Peyer's patch (tissue), 4 donors: ENCODE results near the gene ASNSD1. TPM values are rescaled to one million over a fixed set of nuclear protein-coding genes. Genes with fewer than 3 reads are reported as not detected.

Experiments used
- DNase-seq, 3 donors: peaks; one replicate each; pipeline ENCODE4 v3.0.0-alpha.2; 2017 to 2019
- H3K27ac ChIP-seq, 4 donors: fragments of 200-600 bp; sonication (generic); one replicate each; pipeline ENCODE4 v1.5.1; 2016 to 2019
- H3K27me3 ChIP-seq, 2 donors: fragments of 200-600 bp; sonication (generic); one replicate each; pipeline ENCODE4 v1.5.1; 2019
- H3K36me3 ChIP-seq, 3 donors: fragments of 200-600 bp; sonication (generic); one replicate each; pipeline ENCODE4 v1.5.1; 2016 to 2019
- H3K4me1 ChIP-seq, 4 donors: fragments of 200-600 bp; sonication (generic); one replicate each; pipeline ENCODE4 v1.5.1; 2016 to 2019
- H3K4me3 ChIP-seq, 4 donors: fragments of 200-600 bp; sonication (generic); 1 replicate in 3 of 4; 2 replicates in 1 of 4; pipeline ENCODE4 v1.5.1; 2016 to 2019; ENCODE audit warnings: mild to moderate bottlenecking in 1 of 4
- H3K9me3 ChIP-seq, 4 donors: fragments of 200-600 bp; sonication (generic); one replicate each; pipeline ENCODE4 v1.5.1; 2016 to 2019; ENCODE audit warnings: mild to moderate bottlenecking in 1 of 4
- POLR2A ChIP-seq, 2 donors: fragments of 450-650 bp; IDR thresholded peaks; one replicate each; pipeline ENCODE4 v1.5.1; 2017; ENCODE audit warnings: antibody characterized with exemption in 2 of 2, mild to moderate bottlenecking in 2 of 2, moderate library complexity in 2 of 2
- total RNA-seq, 4 donors: library from RNA; depleted of rRNA; stranded (reverse); fragments of >200 nt; gene quantifications; one replicate each; pipeline ENCODE4 v1.1.0, GENCODE V29; 2016
- TF ChIP-seq, protein P1 (sequence below), 6 experiments: fragments of 450-650 bp in 4 of 6; fragments of 200-600 bp in 2 of 6; sonication (generic) in 1 of 6; IDR thresholded peaks; one replicate each; pipeline ENCODE4 v1.5.1; 2017 to 2019; ENCODE audit warnings: antibody characterized with exemption in 6 of 6, mild to moderate bottlenecking in 3 of 6, moderate library complexity in 1 of 6

ASNSD1 gene
- total RNA-seq, 4 donors from 2014 or later = 20.4 to 49.5 (median 29.3) TPM

GRCh38 chr2:189628817-189629530 lies 32.3 kb upstream of the ASNSD1 start:
- H3K4me1 ChIP-seq = no peaks in the 10 kb centered on the region
- no peak for DNase-seq
- H3K9me3 ChIP-seq = no peaks in the 10 kb centered on the region
- no peak overlapping the region for H3K4me3 ChIP-seq
- no peaks in the 10 kb centered on the region for H3K27me3 ChIP-seq
- no peak overlapping the region for H3K27ac ChIP-seq
- TF ChIP-seq POLR2A (IDR thresholded peaks at IDR 0.05) = no peak
- TF ChIP-seq, protein P1, sequence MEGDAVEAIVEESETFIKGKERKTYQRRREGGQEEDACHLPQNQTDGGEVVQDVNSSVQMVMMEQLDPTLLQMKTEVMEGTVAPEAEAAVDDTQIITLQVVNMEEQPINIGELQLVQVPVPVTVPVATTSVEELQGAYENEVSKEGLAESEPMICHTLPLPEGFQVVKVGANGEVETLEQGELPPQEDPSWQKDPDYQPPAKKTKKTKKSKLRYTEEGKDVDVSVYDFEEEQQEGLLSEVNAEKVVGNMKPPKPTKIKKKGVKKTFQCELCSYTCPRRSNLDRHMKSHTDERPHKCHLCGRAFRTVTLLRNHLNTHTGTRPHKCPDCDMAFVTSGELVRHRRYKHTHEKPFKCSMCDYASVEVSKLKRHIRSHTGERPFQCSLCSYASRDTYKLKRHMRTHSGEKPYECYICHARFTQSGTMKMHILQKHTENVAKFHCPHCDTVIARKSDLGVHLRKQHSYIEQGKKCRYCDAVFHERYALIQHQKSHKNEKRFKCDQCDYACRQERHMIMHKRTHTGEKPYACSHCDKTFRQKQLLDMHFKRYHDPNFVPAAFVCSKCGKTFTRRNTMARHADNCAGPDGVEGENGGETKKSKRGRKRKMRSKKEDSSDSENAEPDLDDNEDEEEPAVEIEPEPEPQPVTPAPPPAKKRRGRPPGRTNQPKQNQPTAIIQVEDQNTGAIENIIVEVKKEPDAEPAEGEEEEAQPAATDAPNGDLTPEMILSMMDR (IDR thresholded peaks at IDR 0.05) = peak in 2 of 6 experiments; percentile 10 to 13
- H3K36me3 ChIP-seq = no peaks in the 10 kb centered on the region

DNA sequence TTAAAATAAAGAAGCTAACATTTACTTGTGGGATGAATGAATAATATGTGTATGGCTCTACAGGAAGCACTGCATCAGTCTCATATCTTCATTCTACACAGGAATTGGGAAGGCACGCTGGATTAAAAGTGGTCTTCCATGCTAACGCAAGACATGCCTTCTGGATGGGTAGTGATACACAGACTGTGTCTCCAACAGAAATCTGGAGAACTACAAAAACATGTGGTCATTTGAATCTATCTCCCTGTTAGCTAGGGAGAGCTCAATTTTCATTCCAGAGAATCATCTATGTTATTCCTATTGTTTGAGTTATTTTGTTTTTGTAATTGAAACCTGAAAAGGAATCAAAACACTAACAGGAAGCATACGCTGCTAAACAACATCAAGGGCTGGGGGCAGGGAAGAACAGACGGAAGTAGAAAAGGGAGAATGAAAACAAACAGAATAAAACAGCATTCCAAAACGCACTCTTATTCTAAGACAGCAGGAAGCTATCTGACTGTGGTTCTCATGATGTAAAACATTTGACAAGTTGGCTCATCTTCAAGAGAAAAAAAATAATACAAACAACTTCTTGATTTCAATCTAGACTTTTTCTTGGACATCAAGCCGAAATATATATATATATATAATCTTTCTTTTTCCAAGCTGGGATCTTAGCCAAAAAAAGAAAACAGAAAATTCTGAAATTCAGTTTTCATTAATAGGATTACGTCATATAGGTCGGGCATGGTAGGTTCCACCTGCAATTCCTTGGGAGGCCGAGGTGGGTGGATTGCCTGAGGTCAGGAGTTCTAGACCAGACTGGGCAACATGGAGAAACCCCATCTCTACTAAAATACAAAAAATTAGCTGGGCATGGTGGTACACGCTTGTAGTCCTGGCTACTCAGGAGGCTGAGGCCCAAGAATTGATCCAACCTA lies 31.5 kb upstream of the ASNSD1 start:
- Histone ChIP-seq H3K36me3 (no peaks in the 10 kb centered on the region), H3K4me1 (no peaks in the 10 kb centered on the region), H3K9me3 (no peaks in the 10 kb centered on the region), H3K4me3 (no peak overlapping the region), H3K27me3 (no peaks in the 10 kb centered on the region), H3K27ac (no peak overlapping the region)
- no peak for TF ChIP-seq POLR2A (IDR thresholded peaks at IDR 0.05)
- TF ChIP-seq, protein P1 (IDR thresholded peaks at IDR 0.05) = no peak
- no peak for DNase-seq

- Histone ChIP-seq H3K27ac (no peak overlapping the region), H3K36me3 (no peaks in the 10 kb centered on the region), H3K27me3 (no peaks in the 10 kb centered on the region), H3K4me1 (no peaks in the 10 kb centered on the region), H3K9me3 (no peaks in the 10 kb centered on the region), H3K4me3 (no peak overlapping the region)
- TF ChIP-seq, protein P1 (IDR thresholded peaks at IDR 0.05) = no peak
- TF ChIP-seq POLR2A (IDR thresholded peaks at IDR 0.05) = no peak
- no peak for DNase-seq
Observed at GRCh38 chr2:189631849-189632248, 29.4 kb upstream of the ASNSD1 start.

- no peak overlapping the region for H3K4me3 ChIP-seq
- TF ChIP-seq POLR2A (IDR thresholded peaks at IDR 0.05) = no peak
- TF ChIP-seq, protein P1 (IDR thresholded peaks at IDR 0.05) = peak in 3 of 6 experiments; percentile 9 to 17 (median 16)
- H3K27ac ChIP-seq = no peak overlapping the region
- no peaks in the 10 kb centered on the region for H3K4me1 ChIP-seq
- no peaks in the 10 kb centered on the region for H3K36me3 ChIP-seq
- no peaks in the 10 kb centered on the region for H3K9me3 ChIP-seq
- H3K27me3 ChIP-seq = no peaks in the 10 kb centered on the region
- no peak for DNase-seq
Observed at GRCh38 chr2:189633392-189633811, 27.9 kb upstream of the ASNSD1 start.

GRCh38 chr2:189635353-189635752 lies 25.9 kb upstream of the ASNSD1 start:
- H3K9me3 ChIP-seq = no peaks in the 10 kb centered on the region
- DNase-seq = no peak
- H3K27me3 ChIP-seq = no peaks in the 10 kb centered on the region
- TF ChIP-seq, protein P1 (IDR thresholded peaks at IDR 0.05) = no peak
- TF ChIP-seq POLR2A (IDR thresholded peaks at IDR 0.05) = no peak
- no peak overlapping the region for H3K4me3 ChIP-seq
- no peaks in the 10 kb centered on the region for H3K36me3 ChIP-seq
- H3K4me1 ChIP-seq = peaks cover 0 to 6% (median 0%) of the 10 kb centered on the region in 4 donors
- H3K27ac ChIP-seq = no peak overlapping the region
